CD14-positive monocyte (primary cell): ENCODE results near the gene RPRD1A. TPM values are rescaled to one million over a fixed set of nuclear protein-coding genes. Genes with fewer than 3 reads are reported as not detected.

Experiments used
- DNase-seq, 3 donors: peaks; one replicate each; pipeline ENCODE4 v3.0.0-alpha.2; 2011 to 2022
- H2AFZ ChIP-seq: 2 replicates; pipeline ENCODE4 v1.6.0; 2012; ENCODE audit warnings: mild to moderate bottlenecking, low read depth, low read length, inconsistent platforms; ENCODE audit not compliant: insufficient read depth, poor library complexity, severe bottlenecking
- H3K27ac ChIP-seq, 2 donors: 1 replicate in 1 of 2; 2 replicates in 1 of 2; pipeline ENCODE4 v1.5.1; 2012 to 2013; ENCODE audit warnings: low read length in 2 of 2, control low read depth in 1 of 2, inconsistent platforms in 1 of 2, low read depth in 1 of 2, mild to moderate bottlenecking in 1 of 2
- H3K27me3 ChIP-seq, 2 donors: one replicate each; pipeline versions ENCODE4 v1.6.0 to v1.6.1; 2011 to 2013; ENCODE audit warnings: low read length in 2 of 2; ENCODE audit not compliant: control insufficient read depth in 2 of 2, insufficient read depth in 2 of 2
- H3K36me3 ChIP-seq, 2 donors: replicated peaks in 1 of 2; 1 replicate in 1 of 2; 2 replicates in 1 of 2; pipeline versions ENCODE4 v1.5.1 to v1.6.1; 2012 to 2013; ENCODE audit warnings: low read length in 2 of 2, control low read depth in 1 of 2, inconsistent platforms in 1 of 2, mild to moderate bottlenecking in 1 of 2; ENCODE audit not compliant: insufficient read depth in 2 of 2, control insufficient read depth in 1 of 2
- H3K4me1 ChIP-seq, 2 donors: 1 replicate in 1 of 2; 2 replicates in 1 of 2; pipeline versions ENCODE4 v1.5.1 to v1.6.1; 2012 to 2013; ENCODE audit warnings: low read length in 2 of 2, control low read depth in 1 of 2, inconsistent platforms in 1 of 2, mild to moderate bottlenecking in 1 of 2, moderate library complexity in 1 of 2; ENCODE audit not compliant: insufficient read depth in 2 of 2, control insufficient read depth in 1 of 2
- H3K4me2 ChIP-seq: replicated peaks from 2 replicates; pipeline ENCODE3; 2012; ENCODE audit warnings: low read length, moderate library complexity, mild to moderate bottlenecking; ENCODE audit not compliant: poor library complexity, severe bottlenecking; ENCODE audit errors: extremely low read depth
- H3K4me3 ChIP-seq, 3 experiments: fragments of 200-600 bp in 1 of 3; sonication (generic) in 1 of 3; replicated peaks in 1 of 3; 1 replicate in 2 of 3; 2 replicates in 1 of 3; pipeline ENCODE4 v1.5.1; 2011 to 2013; ENCODE audit warnings: low read length in 3 of 3, mild to moderate bottlenecking in 3 of 3, control low read depth in 2 of 3, low read depth in 2 of 3, inconsistent platforms in 1 of 3, moderate library complexity in 1 of 3
- H3K79me2 ChIP-seq: 2 replicates; pipeline ENCODE4 v1.6.0; 2012; ENCODE audit warnings: mild to moderate bottlenecking, control low read depth, inconsistent platforms, low read length, moderate library complexity; ENCODE audit not compliant: insufficient read depth
- H3K9ac ChIP-seq: 2 replicates; pipeline ENCODE4 v1.6.0; 2017; ENCODE audit warnings: low read length, mild to moderate bottlenecking; ENCODE audit not compliant: insufficient read depth, poor library complexity, severe bottlenecking
- H3K9me3 ChIP-seq, 2 donors: replicated peaks in 1 of 2; 1 replicate in 1 of 2; 2 replicates in 1 of 2; pipeline versions ENCODE4 v1.5.1 to v1.6.1; 2012 to 2013; ENCODE audit warnings: low read length in 2 of 2, control low read depth in 1 of 2; ENCODE audit not compliant: control insufficient read depth in 1 of 2, insufficient read depth in 1 of 2
- H4K20me1 ChIP-seq: 2 replicates; pipeline ENCODE4 v1.6.0; 2012; ENCODE audit warnings: mild to moderate bottlenecking, low read length, control low read depth, moderate library complexity; ENCODE audit not compliant: insufficient read depth
- H3K27ac Mint-ChIP-seq, 7 donors: one replicate each; pipeline ENCODE4 v1.8.0; 2020; ENCODE audit warnings: mild to moderate bottlenecking in 7 of 7, mixed read lengths in 7 of 7, moderate library complexity in 6 of 7, inconsistent platforms in 2 of 7
- H3K27me3 Mint-ChIP-seq, 3 donors: one replicate each; pipeline ENCODE4 v1.8.0; 2021 to 2022; ENCODE audit warnings: low read depth in 3 of 3, mild to moderate bottlenecking in 3 of 3, mixed read lengths in 3 of 3, moderate library complexity in 3 of 3, inconsistent platforms in 1 of 3
- H3K36me3 Mint-ChIP-seq, 2 donors: one replicate each; pipeline ENCODE4 v1.8.0; 2020; ENCODE audit warnings: mixed read lengths in 2 of 2, inconsistent platforms in 1 of 2, mild to moderate bottlenecking in 1 of 2
- H3K4me1 Mint-ChIP-seq: one replicate; pipeline ENCODE4 v1.8.0; 2020; ENCODE audit warnings: mild to moderate bottlenecking, mixed read lengths
- H3K4me3 Mint-ChIP-seq, 2 donors: one replicate each; pipeline ENCODE4 v1.8.0; 2020; ENCODE audit warnings: mild to moderate bottlenecking in 2 of 2, mixed read lengths in 2 of 2, moderate library complexity in 1 of 2
- H3K9me3 Mint-ChIP-seq, 7 donors: one replicate each; pipeline ENCODE4 v1.8.0; 2020 to 2022; ENCODE audit warnings: mixed read lengths in 7 of 7, mild to moderate bottlenecking in 6 of 7, moderate library complexity in 6 of 7, inconsistent platforms in 2 of 7
- CTCF ChIP-seq: fragments of 200-600 bp; IDR thresholded peaks from one replicate; pipeline ENCODE4 v1.8.0; 2022; ENCODE audit warnings: antibody characterized with exemption, mild to moderate bottlenecking
- WGBS: methylation state at CpG from one replicate; pipeline ENCODE4 v1.1.5; 2013; ENCODE audit warnings: missing lambda C conversion rate; ENCODE audit not compliant: insufficient coverage; 5-methylcytosine and 5-hydroxymethylcytosine counted together
- intact Hi-C, 2 donors: fragments of 100-400 bp; cut with micrococcal nuclease; formaldehyde crosslinking; loops; one replicate each; pipeline versions ENCODE4 v1.15.0 to v1.15.1; 2023
- polyA plus RNA-seq, 3 donors: library from polyadenylated mRNA; depleted of rRNA in 1 of 3; unstranded in 2 of 3; stranded (reverse) in 1 of 3; fragments of 300-500 nt in 2 of 3; fragments of >200 nt in 1 of 3; fragmentation: Illumina TruSeq in 2 of 3; gene quantifications; 1 replicate in 2 of 3; 2 replicates in 1 of 3; pipeline ENCODE4 v1.2.3, GENCODE V29; 2012 to 2021

Gene RPRD1A
- polyA plus RNA-seq, 3 donors = 10.0 to 30.3 (median 10.9) TPM

GRCh38 chr18:36064027-36064808, 3.1 kb downstream of the RPRD1A start:
- Mint-ChIP-seq H3K4me1 (peaks cover 35% of the 10 kb centered on the region), H3K9me3 (peaks cover 0 to 5% (median 0%) of the 10 kb centered on the region in 7 donors), H3K27ac (peak overlapping the region in 5 of 7 donors; percentile 2 to 68 (median 31)), H3K36me3 (peaks cover 7 to 15% of the 10 kb centered on the region in 2 donors), H3K27me3 (peaks cover 0 to 4% (median 0%) of the 10 kb centered on the region in 3 donors), H3K4me3 (no peak overlapping the region)
- Histone ChIP-seq H3K27ac (peak overlapping the region in 1 of 2 donors; percentile 34), H3K79me2 (peaks cover 80% of the 10 kb centered on the region), H3K4me3 (no peak overlapping the region), H3K4me1 (peaks cover 9 to 21% of the 10 kb centered on the region in 2 donors), H4K20me1 (peaks cover 17% of the 10 kb centered on the region), H3K36me3 (peaks cover 0 to 8% of the 10 kb centered on the region in 2 donors), H3K9ac (no peak overlapping the region), H3K4me2 (no peak overlapping the region), H3K27me3 (no peaks in the 10 kb centered on the region), H2AFZ (no peak overlapping the region), H3K9me3 (no peaks in the 10 kb centered on the region)
- DNase-seq = no peak
- TF ChIP-seq CTCF = no peak
- 96% methylated on average over 27 of the region's 31 CpGs for WGBS
- intact Hi-C loops = loop anchor here (10.0 kb wide), 4 partner anchors 61 to 719 kb away; partner anchors contain the start of genes ELP2 (in 1 of the 2), RMP24 (in 1 of the 2), SLC39A6 (in 1 of the 2) and ZNF24 (in 1 of the 2)

- Histone ChIP-seq H3K27ac (no peak overlapping the region), H3K4me1 (peaks cover 0 to 2% of the 10 kb centered on the region in 2 donors), H3K36me3 (no peaks in the 10 kb centered on the region), H3K4me2 (no peak overlapping the region), H4K20me1 (peaks cover 69% of the 10 kb centered on the region), H3K79me2 (peaks cover 93% of the 10 kb centered on the region), H3K9ac (no peak overlapping the region), H3K27me3 (no peaks in the 10 kb centered on the region), H3K4me3 (no peak overlapping the region), H3K9me3 (no peaks in the 10 kb centered on the region), H2AFZ (no peak overlapping the region)
- Mint-ChIP-seq H3K4me3 (no peak overlapping the region), H3K4me1 (peaks cover 12% of the 10 kb centered on the region), H3K27me3 (no peaks in the 10 kb centered on the region), H3K36me3 (peaks cover 5 to 11% of the 10 kb centered on the region in 2 donors), H3K27ac (no peak overlapping the region), H3K9me3 (peaks cover 0 to 7% (median 0%) of the 10 kb centered on the region in 7 donors)
- whole genome bisulfite sequencing = no CpG with 5 or more reads among the region's 3 CpGs
- intact Hi-C loops = no loop called here
- TF ChIP-seq CTCF = no peak
- DNase-seq = no peak
These were observed 8.7 kb downstream of the RPRD1A start for GRCh38 chr18:36058674-36059073.
